ENCODE results near the gene SLC6A16. TPM values are rescaled to one million over a fixed set of nuclear protein-coding genes. Genes with fewer than 3 reads are reported as not detected.
"Not testable (repeated sequence)": the region's sequence is repeated elsewhere in the genome, so short reads cannot be mapped to it uniquely, and the experiment has no call there.

SLC6A16 gene
- total and polyA plus RNA-seq, 11 donors = 0.27 to 1.3 (median 0.40) TPM

GRCh38 chr19:49333811-49334288, 8.9 kb upstream of the SLC6A16 start:
- H3K36me3 ChIP-seq = peaks cover 0 to 11% (median 0%) of the 10 kb centered on the region in 9 donors
- intact Hi-C loops (cut with DNase I) = no loop called here
- no peaks in the 10 kb centered on the region for H3K9me3 ChIP-seq
- H3K4me3 ChIP-seq = peak overlapping the region in 1 of 12 donors; percentile 4
- peak overlapping the region in 1 of 12 donors; percentile 89 for H3K27ac ChIP-seq
- peaks cover 0 to 55% (median 4%) of the 10 kb centered on the region in 12 donors for H3K4me1 ChIP-seq
- no peaks in the 10 kb centered on the region for H3K27me3 ChIP-seq
- DNase-seq = peak in 2 of 5 donors; percentile 37 to 75
- ATAC-seq = no peak
- TF ChIP-seq POLR2A (IDR thresholded peaks at IDR 0.05) (no peak), CTCF (IDR thresholded peaks at IDR 0.05) (no peak)
- WGBS, 4 donors = 40 to 69% (median 56%) methylated on average over 4 to 8 of the region's 8 CpGs

GRCh38 chr19:49333418-49333805, 8.4 kb upstream of the SLC6A16 start:
- ATAC-seq = no peak
- peaks cover 0 to 11% (median 0%) of the 10 kb centered on the region in 9 donors for H3K36me3 ChIP-seq

DNA sequence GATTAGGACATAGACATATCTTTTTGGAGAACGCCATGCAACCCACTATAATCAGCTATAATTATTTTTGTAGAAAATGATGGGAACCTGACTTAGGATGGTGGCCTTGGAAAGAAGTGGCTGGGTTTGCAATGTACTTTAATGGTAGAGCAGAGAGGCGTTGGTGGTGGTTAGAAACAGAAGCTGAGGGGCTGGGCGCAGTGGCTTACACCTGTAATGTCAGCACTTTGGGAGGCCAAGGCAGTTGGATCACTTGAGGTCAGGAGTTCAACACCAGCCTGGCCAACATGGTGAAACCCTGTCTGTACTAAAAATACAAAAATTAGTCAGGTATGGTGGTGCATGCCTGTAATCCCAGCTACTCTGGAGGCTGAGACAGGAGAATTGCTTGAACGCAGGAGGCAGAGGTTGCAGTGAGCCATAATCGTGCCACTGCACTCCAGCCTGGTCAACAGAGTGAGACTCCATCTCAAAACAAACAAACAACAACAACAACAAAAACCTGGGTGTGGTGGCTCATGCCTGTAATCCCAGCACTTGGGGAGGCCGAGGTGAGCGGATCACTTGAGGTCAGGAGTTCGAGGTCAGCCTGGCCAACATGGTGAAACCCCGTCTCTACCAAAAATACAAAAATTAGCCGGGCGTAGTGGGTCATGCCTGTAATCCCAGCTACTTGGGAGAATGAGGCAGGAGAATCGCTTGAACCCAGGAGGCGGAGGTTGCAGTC, 7.9 kb upstream of the SLC6A16 start:
- ATAC-seq; intact Hi-C loops (cut with DNase I): not testable (repeated sequence)
- H3K4me1 ChIP-seq = peaks cover 0 to 53% (median 0%) of the 10 kb centered on the region in 12 donors

More at GRCh38 chr19:49333418-49333805, 8.4 kb upstream of the SLC6A16 start:
- WGBS, 4 donors = 82 to 89% (median 85%) methylated on average over 3 of the region's 3 CpGs
- intact Hi-C loops (cut with DNase I) = no loop called here
- Histone ChIP-seq H3K27me3 (no peaks in the 10 kb centered on the region), H3K4me3 (peak overlapping the region in 1 of 12 donors; percentile 4), H3K27ac (peak overlapping the region in 1 of 12 donors; percentile 89), H3K9me3 (no peaks in the 10 kb centered on the region), H3K4me1 (peaks cover 0 to 51% (median 0%) of the 10 kb centered on the region in 12 donors)
- peak in 1 of 5 donors; percentile 11 for DNase-seq
- no peak for TF ChIP-seq CTCF (IDR thresholded peaks at IDR 0.05)

DNA sequence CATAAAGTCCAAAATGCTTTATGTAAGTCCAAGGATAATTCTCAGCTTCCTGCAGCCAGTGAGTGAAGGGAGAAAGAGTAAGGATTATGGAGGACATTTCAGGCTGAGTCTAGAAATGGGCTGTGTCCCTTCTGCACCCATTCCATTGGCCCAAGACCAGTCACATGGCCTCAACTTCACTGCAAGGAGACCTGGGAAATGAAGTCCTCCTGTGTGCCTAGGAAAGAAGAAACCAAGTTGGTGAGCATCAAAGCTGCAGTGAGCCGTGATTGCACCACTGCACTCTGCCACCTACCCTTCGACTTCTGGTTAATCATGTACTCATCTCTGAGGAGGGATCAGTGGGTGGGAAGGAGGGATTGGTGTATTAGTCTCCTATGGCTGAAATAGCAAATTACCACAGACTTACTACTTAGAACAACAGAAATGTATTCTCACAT, 6.6 kb upstream of the SLC6A16 start:
- peak overlapping the region in 1 of 12 donors; percentile 26 for H3K4me3 ChIP-seq
- intact Hi-C loops (cut with DNase I) = no loop called here
- ATAC-seq = peak; percentile 77 to 89 (median 88)
- H3K9me3 ChIP-seq = no peaks in the 10 kb centered on the region
- peaks cover 0 to 48% (median 0%) of the 10 kb centered on the region in 12 donors for H3K4me1 ChIP-seq
- H3K27ac ChIP-seq = no peak overlapping the region
- 75 to 88% (median 81%) methylated on average over 2 of the region's 2 CpGs for WGBS, 4 donors
- DNase-seq = peak in 2 of 5 donors; percentile 21 to 54
- H3K36me3 ChIP-seq = peaks cover 0 to 5% (median 0%) of the 10 kb centered on the region in 9 donors
- H3K27me3 ChIP-seq = no peaks in the 10 kb centered on the region
- TF ChIP-seq CTCF (IDR thresholded peaks at IDR 0.05) (no peak), POLR2A (IDR thresholded peaks at IDR 0.05) (no peak)

More for the DNA sequence above, 7.9 kb upstream of the SLC6A16 start:
- not testable (repeated sequence) for H3K9me3 ChIP-seq, H3K4me3 ChIP-seq, H3K27me3 ChIP-seq
- peak in 1 of 5 donors; percentile 2 for DNase-seq
- 92 to 95% (median 94%) methylated on average over 13 of the region's 13 CpGs for WGBS, 4 donors
- Histone ChIP-seq H3K36me3 (peaks cover 0 to 10% (median 0%) of the 10 kb centered on the region in 9 donors), H3K27ac (peak overlapping the region in 1 of 12 donors; percentile 89)

DNA sequence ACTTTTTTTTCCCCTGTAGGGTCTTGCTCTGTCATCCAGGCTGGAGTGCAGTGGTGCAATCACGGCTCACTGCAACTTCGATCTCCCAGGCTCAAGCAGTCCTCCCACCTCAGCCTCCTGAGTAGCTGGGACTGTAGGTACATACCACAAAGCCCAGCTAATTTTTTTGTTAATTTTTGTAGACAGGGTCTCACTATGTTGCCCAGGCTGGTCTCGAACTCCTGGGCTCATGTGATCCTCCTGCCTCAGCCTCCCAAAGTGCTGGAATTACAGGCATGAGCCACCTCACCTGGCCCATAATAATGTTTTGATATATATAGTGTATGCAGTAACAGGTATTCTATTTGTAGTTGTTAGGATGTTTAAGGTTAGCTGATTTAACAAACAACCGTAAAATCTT, 6.2 kb upstream of the SLC6A16 start:
- peaks cover 0 to 47% (median 0%) of the 10 kb centered on the region in 12 donors for H3K4me1 ChIP-seq
- H3K36me3 ChIP-seq; H3K27me3 ChIP-seq; intact Hi-C loops (cut with DNase I); H3K27ac ChIP-seq; ATAC-seq; DNase-seq; H3K9me3 ChIP-seq: not testable (repeated sequence)
- H3K4me3 ChIP-seq = peak overlapping the region in 1 of 12 donors; percentile 26
- 94 to 98% (median 96%) methylated on average over 4 of the region's 4 CpGs for WGBS, 4 donors

All from heart left ventricle (tissue), 16 donors.